BJ (cell line): ENCODE results near the gene PHF2. TPM values are rescaled to one million over a fixed set of nuclear protein-coding genes. Genes with fewer than 3 reads are reported as not detected.
A peak's percentile ranks its signal among the peaks of the same experiment; 100 is the strongest.

Experiments
- CTCF ChIA-PET: fragments of 350-600 bp; formaldehyde crosslinking; extraction: SDS; loops from one replicate; lab custom pipeline; 2021; ENCODE audit warnings: antibody characterized with exemption, inconsistent platforms; lab: Yijun Ruan, JAX
- POLR2A ChIA-PET: fragments of 300-600 bp; sonication (Branson Sonifier 250); formaldehyde crosslinking; extraction: SDS; loops from one replicate; lab custom pipeline; 2021; ENCODE audit warnings: antibody characterized with exemption; lab: Charles Lee
- DNase-seq: peaks from one replicate; pipeline ENCODE4 v3.0.0-alpha.2; 2011; ENCODE audit warnings: low read depth
- H3K27me3 ChIP-seq: 2 replicates; pipeline ENCODE4 v1.6.0; 2011; ENCODE audit warnings: low read length; ENCODE audit not compliant: control insufficient read depth, insufficient read depth
- H3K36me3 ChIP-seq: 2 replicates; pipeline ENCODE4 v1.5.1; 2011; ENCODE audit warnings: low read length; ENCODE audit not compliant: control insufficient read depth, insufficient read depth
- H3K4me3 ChIP-seq: 2 replicates; pipeline ENCODE4 v1.5.1; 2011; ENCODE audit warnings: low read depth, mild to moderate bottlenecking, control low read depth, low read length
- polyA plus RNA-seq: library from polyadenylated mRNA; depleted of rRNA; stranded (reverse); fragments of >200 nt; gene quantifications from 2 replicates; pipeline ENCODE4 v1.2.3, GENCODE V29; 2011
- TF ChIP-seq, protein P1 (sequence below): IDR thresholded peaks from 2 replicates; pipeline ENCODE4 v1.5.1; 2011; ENCODE audit warnings: low read depth, mild to moderate bottlenecking, control low read depth, inconsistent platforms, low read length, moderate library complexity; ENCODE audit not compliant: insufficient read depth

PHF2 gene
- polyA plus RNA-seq, 1 experiment = 9.4 TPM

DNA sequence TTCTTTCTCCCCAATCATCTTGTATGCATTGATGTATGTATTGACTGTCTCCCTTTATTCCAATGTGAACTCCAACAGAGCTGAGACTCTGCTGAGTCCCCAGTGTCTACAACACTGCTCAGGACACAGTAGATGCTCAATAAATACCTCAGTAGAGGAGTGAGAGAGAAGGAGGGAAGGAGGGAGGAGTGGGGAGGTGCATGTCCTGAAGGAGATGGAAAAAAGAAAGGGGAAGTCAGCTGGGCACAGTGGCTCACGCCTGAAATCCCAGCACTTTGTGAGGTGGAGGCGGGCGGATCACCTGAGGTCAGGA, 2.9 kb upstream of the PHF2 start:
- no peaks in the 10 kb centered on the region; the same call in 1 of the 2 replicates for H3K36me3 ChIP-seq
- no peaks in the 10 kb centered on the region for H3K27me3 ChIP-seq
- no peak overlapping the region for H3K4me3 ChIP-seq
- ChIA-PET POLR2A (no interaction called here), CTCF (no interaction called here)
- TF ChIP-seq, protein P1, sequence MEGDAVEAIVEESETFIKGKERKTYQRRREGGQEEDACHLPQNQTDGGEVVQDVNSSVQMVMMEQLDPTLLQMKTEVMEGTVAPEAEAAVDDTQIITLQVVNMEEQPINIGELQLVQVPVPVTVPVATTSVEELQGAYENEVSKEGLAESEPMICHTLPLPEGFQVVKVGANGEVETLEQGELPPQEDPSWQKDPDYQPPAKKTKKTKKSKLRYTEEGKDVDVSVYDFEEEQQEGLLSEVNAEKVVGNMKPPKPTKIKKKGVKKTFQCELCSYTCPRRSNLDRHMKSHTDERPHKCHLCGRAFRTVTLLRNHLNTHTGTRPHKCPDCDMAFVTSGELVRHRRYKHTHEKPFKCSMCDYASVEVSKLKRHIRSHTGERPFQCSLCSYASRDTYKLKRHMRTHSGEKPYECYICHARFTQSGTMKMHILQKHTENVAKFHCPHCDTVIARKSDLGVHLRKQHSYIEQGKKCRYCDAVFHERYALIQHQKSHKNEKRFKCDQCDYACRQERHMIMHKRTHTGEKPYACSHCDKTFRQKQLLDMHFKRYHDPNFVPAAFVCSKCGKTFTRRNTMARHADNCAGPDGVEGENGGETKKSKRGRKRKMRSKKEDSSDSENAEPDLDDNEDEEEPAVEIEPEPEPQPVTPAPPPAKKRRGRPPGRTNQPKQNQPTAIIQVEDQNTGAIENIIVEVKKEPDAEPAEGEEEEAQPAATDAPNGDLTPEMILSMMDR = no peak
- DNase-seq = no peak

DNA sequence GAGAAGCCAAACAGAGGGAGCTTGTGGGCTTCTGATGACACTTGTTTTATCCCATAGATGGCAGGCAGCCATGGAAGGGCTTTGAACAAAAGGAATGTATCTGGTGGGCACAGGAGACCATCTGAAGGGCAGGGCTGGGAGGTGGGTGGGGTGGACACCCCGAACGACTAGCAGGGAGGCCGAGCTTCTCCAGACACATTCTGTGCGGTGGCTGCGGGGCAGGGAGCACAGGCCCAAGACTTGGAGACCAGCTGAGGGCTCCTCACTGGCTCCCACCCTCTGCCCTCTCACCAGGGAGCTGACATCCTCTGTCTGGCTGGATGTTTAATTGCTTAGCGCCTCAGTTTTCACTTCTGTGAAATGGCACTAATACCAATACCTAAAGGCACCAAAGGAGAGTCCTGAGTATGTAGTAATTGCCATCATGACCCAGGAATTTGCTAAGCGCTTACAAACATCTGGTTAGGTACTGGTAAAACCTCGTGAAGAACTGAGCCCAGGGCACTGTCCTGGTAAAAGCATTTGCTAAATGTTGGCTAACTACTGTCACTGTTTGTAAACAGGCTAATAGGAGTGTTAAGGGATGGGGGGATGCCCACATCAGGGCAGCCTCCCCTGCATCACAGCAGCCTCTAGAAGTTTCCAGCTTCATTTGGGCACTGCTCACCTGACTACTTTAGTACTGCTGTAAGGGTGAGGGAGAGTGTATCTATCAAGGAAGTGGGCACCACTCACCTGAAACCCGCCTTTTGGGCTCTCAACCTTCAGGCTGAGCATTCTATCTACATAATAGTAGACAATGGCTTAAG, 2.1 kb upstream of the PHF2 start:
- Histone ChIP-seq H3K36me3 (no peaks in the 10 kb centered on the region; the same call in 1 of the 2 replicates), H3K27me3 (no peaks in the 10 kb centered on the region), H3K4me3 (no peak overlapping the region)
- no peak for DNase-seq
- CTCF ChIA-PET = no interaction called here
- POLR2A ChIA-PET = no interaction called here
- TF ChIP-seq, protein P1 = no peak

DNA sequence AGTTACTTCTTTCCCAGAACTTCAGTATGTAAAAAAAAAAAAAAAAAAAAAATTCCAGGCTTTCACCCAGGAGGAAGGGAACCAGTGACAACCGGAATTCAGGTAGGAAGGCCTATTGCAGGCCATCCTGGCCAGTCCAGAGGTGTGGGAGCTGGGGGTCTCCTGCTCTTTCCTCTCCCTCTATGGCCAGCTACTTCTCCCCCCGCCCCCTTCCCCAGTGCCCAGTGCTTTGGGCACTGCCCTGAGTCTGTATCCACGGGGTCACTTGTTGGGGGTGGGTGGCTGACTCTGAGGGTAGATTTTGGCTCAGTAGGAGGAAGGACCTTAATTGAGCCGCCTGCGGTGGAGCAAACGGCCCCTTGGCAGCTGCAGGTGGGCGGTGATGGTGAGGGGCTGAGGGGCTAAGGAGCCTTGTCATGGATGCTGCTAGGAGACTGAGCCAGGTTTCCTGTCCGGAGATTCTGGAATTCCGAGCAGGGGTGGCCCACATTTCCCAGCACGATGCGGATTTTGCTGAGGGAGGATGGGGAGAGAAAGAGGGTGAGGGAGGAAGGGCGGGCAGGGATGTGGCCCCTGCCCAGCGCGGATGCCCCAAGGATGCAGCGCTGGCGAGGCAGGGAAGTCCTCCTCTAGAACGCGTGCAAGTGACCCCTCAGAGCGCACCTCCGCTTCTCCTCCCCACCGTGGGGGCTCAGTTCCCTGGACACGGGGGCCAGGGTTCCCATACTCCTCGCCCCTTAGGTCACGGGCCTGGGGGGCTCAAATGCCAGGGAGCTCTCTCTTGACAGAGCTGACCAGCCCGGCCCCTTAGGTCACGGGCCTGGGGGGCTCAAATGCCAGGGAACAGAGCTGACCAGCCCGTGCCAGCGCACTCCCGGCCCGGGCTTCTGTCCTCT, 1.2 kb upstream of the PHF2 start:
- POLR2A ChIA-PET = interaction anchor here (0.6 kb wide), 1 partner anchor 230 kb away, joined by 5 read pairs; no protein-coding TSS in a partner anchor
- CTCF ChIA-PET = interaction anchor here (1.7 kb wide), 1 partner anchor 8 kb away, joined by 7 read pairs; no protein-coding TSS in a partner anchor
- H3K4me3 ChIP-seq = peak overlapping the region; percentile 74

DNA sequence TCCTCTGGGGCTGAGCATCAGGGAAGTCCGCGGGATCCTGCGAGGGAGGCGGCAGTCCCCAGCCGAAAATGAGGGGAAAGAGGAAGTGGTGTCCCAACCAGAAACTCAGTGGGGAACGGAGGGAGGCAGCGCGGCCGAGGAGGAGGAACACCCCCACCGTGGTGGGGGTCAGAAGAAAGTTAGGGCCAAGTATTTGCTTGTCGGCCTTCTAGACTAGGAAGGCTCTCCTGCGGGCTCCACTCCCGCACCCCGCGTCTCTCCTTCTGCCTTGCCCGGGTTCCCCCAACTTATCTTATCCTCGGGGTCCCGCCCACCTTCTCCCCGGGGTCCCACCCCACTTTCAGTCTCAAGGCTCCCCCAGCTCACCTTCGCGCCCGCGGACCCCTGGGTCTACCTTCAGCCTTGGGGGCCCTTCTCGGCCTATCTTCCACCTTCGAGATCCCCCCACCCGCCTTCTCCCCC, 557 bp upstream of the PHF2 start:
- Histone ChIP-seq H3K4me3 (peak overlapping the region; percentile 74), H3K27me3 (no peaks in the 10 kb centered on the region), H3K36me3 (no peaks in the 10 kb centered on the region; the same call in 1 of the 2 replicates)
- no peak for DNase-seq
- CTCF ChIA-PET = interaction anchor here (1.7 kb wide), 1 partner anchor 9 kb away, joined by 7 read pairs; no protein-coding TSS in a partner anchor
- TF ChIP-seq, protein P1 = no peak
- POLR2A ChIA-PET = interaction anchor here (0.6 kb wide), 1 partner anchor 231 kb away, joined by 5 read pairs; no protein-coding TSS in a partner anchor

More for the DNA sequence above, 1.2 kb upstream of the PHF2 start:
- H3K27me3 ChIP-seq = no peaks in the 10 kb centered on the region
- TF ChIP-seq, protein P1 = no peak
- H3K36me3 ChIP-seq = no peaks in the 10 kb centered on the region; the same call in 1 of the 2 replicates
- DNase-seq = no peak
